IPS-11a (cell line): ENCODE measurements around the gene SMIM35.

Source experiments
- H3K4me3 ChIP-seq: one replicate; pipeline ENCODE4 v1.5.1; 2013; ENCODE audit warnings: low read depth, low read length, control low read depth

The SMIM35 gene

DNA sequence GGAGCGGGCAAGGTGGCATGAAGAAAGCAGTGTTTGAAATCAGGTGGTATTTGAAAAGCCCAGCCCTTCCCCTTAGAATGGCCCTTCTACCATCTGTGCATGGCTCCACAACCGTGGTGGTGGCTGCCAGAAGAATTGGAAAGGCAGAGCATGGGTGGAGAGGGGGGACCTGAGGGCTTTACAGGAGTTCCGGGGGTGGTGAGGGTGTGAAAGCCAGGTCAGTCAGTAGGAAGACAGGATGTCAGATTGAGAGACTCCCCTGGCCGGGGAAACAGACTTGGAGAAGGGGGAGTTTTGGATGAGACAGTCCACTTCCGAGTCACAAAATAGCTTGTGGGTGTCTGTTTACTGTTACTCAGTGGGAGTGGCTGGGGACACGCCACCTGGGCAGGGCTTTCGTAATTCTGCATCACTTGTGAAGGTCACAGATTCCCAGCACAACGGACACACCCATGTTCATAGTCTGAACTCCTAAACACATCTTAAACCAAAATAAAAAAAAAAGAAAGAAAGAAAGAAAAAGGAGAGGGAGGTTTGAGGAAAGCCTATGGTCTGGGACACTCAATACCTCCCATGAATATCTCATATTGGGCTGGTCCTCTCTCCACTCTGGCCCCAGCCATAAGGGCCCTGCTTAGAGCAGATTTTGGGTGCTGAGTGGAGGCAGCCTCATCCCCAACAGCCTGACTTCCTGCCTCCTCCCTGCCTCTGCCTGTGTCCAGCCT, 24.4 kb upstream of the SMIM35 start:
- H3K4me3 ChIP-seq = no peak overlapping the region

DNA sequence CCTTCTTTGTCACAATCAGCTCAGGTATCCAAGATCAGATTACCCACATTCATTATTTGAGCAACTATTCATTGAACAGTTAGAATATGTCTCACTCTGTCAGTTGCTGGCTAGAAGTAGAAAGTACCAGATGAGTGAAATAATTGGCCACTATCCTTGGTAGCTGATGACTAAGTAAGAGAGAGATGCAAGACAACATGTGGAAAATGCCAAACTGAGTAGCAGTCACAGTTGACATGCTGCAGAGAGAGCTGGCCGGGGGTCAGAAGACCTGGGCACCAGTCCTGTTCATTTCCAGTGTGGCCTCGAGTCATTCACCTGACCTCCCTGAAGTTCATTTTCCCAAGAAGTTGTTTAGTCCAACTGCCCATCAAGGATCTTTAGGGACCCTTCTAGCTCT, 22.5 kb upstream of the SMIM35 start:
- no peak overlapping the region for H3K4me3 ChIP-seq

DNA sequence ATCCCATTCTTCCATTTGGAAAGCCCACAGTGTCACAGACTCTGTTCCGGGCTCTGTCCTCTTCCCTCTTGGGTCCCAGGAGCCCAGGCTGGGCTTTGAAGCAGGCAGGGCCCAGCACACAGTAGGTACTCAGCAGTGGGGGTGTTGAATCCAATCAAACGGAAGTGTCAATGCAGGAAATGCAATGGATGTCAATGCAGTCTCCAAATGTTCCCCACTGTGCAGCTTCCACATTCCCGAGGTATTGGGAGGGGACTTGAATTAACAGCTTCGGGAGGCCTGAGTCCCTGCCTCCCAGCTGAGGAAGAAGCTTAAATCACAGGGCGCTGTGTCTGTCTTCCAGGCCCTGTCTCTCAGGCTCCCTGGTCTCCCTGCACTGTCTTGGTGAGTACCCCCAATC, 21.8 kb upstream of the SMIM35 start:
- H3K4me3 ChIP-seq = no peak overlapping the region

DNA sequence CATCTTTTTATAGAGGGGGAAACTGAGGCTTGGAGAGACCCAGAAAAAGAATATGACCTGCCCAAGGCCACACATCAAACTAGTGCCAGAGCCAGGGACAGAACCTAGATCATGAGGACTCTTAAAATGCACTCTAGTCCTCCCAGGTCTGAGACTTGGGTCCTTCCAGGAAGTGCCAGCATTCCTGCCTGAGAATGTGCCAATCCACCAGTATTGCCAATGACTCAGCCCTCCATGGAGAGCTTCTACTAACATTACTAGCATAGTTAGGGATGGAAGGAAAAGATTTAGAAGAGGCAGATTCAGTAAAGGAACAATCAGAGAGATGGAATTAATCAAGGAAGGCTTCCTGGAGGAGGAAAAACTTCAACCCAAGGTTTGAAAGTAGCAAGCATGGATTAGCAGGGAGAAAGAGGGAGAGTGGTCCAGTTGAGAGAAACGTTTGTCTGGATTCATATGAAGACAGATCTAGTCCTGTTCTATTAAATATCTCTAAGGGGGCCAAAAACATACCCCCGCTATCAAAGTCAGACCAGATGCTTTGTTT, 20.1 kb upstream of the SMIM35 start:
- no peak overlapping the region for H3K4me3 ChIP-seq

DNA sequence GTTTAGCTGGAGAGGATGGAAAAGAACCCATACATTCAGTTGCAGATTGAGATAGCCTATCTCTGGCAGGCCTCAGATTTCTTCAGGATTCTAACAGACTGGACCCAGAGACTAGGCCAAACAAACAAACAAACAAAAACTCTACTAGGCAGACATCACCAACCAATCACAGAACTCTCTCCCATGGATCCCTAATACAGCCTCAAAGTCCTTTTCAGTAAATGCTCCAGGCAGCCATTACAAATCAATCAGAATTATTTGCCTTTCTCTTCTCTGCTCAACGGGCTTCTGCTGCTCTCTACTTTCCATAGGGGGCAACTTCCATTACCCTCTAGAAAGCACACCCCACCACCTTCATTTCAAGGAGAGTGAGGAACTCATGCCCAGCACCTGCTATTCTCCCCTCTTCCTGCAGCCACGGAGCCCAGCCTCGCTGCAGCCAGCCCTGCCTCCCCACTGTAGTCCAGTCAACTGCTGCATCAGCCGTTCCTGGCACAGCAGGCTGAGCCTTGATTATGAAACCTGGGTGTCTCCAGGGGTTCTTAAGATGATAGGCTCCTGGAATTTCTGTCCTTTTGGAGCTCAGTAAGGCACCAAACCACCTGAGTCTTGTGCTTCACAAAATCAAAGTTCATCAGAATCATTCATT, 19.0 kb upstream of the SMIM35 start:
- no peak overlapping the region for H3K4me3 ChIP-seq

DNA sequence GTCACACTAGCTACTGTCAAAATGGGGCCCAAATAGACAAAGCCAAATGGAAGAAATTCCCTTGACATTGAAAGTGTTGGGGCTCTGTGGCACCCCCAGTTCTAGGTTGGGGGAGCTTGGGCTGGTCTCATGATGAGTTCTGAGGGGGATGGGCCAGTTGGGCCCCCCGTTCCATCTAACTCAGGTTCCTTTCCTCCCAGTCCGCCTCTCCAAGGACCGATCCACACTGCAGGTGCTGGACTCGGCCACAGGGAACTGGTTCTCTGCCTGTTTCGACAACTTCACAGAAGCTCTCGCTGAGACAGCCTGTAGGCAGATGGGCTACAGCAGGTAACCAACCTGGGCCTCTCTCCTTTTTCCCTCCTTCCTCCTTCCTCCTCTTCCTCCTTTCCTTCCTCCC, 17.7 kb upstream of the SMIM35 start:
- no peak overlapping the region for H3K4me3 ChIP-seq

DNA sequence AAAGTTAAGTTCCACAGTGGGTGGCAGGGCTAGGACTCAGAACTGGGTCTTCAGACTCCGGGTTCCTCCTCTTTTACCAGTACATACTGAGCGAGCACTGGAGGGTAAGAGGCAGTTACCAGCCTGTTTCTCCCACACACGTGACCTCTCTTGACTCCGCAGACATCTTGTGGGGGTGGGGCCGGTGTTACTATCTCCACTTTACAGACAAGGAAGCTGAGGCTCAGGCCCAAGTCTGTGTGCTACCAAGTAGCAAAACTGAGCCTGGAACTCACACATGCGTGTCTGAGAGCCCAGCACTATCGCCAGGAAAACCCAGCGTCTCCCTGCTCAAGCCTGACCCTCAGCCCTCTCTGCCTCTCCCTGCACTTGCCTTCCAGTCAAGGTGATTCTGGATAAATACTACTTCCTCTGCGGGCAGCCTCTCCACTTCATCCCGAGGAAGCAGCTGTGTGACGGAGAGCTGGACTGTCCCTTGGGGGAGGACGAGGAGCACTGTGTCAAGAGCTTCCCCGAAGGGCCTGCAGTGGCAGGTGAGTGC, 16.0 kb upstream of the SMIM35 start:
- no peak overlapping the region for H3K4me3 ChIP-seq

DNA sequence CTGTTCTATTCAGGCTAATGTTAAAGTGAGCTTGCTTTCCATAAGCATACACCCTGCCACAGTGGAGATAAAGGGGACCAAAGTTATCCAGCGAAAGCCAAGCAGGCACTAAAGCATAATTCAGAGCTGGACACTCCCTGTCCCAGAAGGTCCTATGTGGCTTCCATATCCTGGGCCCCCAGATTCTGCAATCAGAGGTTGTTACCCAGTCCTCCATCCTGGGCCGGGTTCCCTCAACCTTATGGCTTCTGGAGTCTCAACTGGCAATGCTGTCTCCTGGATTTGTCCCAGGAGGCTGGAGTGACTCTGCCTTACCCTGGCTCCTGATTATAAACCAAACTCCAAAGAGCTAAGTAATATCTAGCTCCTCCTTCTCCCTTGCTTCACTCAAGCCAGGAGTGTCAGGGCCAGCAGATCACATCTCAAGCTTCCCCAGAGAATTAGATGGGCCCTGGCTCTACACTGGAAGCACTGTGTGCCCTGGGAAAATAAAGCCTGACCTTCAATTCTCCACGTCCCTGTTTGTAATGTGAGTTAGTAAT, 14.0 kb upstream of the SMIM35 start:
- no peak overlapping the region for H3K4me3 ChIP-seq

DNA sequence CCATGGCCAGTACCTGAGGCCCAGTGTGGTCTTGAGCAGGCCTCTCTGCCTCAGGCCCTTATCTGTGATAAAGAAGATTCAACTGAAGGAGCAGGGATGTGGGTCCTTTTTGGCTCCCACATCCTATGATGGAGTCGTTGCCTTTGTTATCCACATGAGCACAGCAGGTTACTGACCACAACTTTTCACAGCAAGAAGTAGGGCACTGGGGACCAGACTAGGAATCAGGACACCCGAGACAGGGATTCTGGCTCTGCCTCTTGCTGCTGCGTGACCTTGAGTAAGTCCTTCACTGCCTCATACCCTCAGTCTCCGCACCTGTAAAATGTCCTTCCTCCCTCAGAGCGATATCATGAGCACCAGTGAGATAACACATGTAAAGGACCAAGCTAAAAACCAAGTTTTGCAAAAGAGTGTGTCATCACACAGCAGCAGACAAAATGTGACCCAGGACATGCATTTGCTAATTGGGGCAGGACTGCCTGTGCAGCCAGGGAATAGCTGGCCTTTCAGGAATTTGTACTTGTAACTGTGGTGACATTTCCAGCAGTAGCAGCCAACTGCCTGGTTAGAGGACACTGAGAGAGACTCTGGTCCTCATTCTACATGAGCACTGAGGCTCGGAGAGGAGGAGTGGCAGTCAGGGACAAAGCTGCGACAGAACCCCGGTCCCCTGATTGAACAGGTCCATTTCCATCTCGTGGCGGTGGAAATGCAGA, 13.2 kb upstream of the SMIM35 start:
- no peak overlapping the region for H3K4me3 ChIP-seq

DNA sequence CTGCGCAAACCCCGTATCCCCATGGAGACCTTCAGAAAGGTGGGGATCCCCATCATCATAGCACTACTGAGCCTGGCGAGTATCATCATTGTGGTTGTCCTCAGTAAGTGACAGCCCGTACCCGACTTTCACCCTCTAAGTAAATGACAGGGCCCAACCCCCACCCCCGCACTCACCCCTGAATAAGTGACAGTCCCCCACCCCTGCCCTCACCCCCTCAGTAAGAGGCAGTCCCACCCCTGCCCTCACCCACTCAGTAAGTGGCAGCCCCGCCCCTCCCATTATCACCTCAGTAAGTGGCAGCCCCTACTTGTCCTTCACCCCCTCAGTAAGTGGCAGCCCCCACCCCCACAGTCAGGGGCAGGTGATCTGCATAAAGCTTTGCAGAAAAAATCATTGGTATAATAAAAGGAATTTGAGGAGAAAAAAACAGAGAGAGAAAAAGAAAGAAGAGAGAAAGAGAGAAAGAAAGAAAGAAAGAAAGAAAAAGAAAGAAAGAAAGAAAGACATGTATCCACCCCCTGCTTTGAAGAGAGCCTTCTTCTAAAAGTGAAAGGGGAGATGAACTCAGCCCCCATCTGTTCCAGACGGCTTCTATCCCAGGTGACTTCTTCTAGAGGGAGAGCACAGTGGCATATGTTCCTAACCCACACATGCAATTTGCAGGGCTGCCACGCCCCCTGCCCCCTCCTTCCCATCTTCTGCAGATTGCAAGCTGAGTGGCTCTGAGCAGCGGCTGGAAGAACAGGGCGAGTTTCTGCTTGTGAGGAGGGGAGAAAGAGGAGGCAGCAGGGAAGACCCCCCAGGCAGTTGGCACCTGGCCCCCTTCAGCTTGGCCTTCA, 12.5 kb upstream of the SMIM35 start:
- H3K4me3 ChIP-seq = no peak overlapping the region

DNA sequence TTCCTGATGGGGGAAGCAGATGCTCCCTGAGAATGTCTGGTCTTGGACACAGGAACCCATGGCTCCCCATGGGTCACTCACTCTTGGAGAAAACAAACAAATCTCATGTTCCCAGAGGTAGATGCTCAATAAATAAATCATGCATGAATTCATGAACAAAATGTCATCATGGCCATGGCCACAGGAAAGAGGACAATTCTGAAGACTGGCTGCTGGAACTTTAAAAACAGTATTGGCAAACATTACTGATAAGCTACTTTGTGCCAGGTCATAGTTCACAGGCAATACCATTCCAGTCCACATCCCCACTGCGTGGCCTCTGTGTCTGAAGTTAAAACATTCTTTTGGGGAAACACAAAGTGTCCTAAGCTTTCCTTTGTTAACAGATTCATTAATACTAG, 9.2 kb upstream of the SMIM35 start:
- H3K4me3 ChIP-seq = no peak overlapping the region

DNA sequence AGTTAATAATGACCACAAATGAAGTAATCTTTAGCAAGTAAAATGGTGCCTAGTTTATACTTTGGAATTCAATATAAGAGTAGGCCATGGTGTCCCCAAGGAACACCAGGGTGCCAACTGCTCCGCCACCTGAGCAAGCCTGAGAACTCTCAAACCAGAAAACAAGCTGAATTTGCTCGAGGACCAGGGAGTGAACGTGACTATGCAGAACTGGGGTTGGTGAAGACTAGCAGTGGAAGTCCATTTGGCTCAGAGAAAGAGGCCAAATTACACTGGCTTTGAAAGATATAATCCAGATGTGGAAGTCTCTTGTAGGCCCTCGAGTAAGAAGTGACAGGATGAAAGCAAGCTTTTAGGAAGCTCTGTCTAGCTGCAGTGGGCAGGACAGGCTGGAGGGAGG, 8.7 kb upstream of the SMIM35 start:
- no peak overlapping the region for H3K4me3 ChIP-seq

DNA sequence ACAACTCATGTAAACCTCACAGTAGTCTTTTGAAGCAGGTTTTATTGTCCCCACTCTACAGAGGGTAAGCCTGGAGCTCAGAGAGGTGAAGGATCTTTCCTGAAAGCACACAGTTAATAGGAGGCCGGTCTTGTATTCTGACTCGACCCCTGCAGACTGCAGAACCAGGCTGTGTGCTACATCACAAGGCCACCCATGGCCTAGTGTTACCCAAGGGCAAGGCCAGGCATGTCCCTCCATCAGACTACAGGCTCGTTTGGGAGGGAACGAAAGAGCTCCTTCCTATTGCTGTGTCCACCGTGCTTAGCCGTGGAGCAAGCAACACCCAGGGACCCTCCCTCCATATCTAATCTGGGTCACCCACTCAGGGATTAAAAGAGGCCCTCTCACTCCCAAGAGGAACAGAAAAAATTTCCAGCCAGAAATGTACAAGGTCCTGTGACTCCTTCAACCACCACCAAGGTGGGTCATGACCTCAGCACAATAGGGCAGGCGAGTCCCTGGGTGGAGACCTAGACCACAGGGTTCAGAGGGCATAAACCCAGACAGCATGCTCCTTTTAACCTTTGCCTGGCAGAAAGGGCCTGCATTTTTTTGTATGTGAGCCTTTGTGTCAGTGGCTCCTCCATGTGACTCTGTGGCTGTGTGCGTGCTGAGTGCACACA, 6.3 kb upstream of the SMIM35 start:
- no peak overlapping the region for H3K4me3 ChIP-seq

DNA sequence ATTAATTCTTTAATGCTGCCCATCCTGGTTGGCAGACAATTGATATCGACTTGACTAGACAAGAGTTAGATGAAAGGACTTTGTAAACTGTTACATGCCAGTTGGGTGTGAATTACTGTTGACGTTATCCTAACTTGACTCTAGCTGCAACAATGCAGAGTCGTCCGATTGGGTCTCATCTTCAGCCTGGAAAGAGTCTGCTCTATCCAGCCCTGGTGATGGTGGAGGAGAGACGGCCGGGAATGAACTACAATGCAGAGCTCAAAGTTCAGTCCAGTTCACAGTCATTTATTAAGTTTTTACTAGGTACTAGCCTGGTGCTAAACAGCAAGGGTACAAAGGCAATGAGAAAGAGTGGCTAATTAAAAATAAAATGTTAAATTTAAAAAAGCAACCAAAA, 4.9 kb upstream of the SMIM35 start:
- no peak overlapping the region for H3K4me3 ChIP-seq

DNA sequence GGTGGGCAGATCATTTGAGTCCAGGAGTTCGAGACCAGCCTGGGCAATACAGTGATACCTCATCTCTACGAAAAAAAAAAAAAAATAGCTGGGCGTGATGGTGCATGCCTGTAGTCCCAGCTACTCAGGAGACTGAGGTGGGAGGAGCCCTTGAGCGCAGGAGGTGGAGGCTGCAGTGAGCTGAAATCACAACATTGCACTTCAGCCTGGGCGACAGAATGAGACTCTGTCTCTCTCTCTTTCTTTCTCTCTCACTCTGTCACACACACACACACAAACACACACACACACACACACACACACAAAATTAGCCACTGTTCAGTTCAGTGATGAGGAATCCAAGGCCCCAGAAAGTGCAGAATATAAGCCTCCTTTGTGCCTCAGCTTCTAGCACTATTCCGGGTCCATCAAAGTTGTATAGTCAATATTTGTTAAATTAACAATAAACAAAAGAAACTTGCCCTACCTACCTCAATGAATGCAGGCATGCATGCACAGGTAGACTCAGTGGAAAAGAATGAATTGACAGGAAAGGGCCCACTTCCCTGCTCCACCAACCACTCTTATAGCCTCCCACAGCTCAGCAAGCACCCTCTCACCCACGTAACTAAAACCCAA, 3.9 kb upstream of the SMIM35 start:
- H3K4me3 ChIP-seq = no peak overlapping the region

DNA sequence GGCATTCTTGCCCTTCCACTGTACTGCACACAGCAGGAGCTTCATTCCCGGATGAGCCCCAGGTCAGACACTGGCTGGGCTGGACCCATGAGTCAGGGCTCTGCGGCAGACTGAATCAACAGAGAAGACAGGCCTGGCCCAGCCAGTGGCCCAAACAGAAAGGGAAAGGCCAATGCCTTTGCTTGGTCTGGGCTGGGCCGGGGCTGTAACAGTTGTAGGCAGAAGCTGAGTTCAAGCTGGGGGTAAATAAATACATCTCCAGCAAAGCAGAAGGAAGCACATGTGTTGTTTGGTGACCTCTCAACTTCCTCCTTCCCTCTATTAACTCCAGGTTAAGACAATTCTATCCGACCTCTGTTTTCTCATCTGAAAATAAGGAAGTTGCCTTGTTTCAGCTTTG, 1.8 kb upstream of the SMIM35 start:
- no peak overlapping the region for H3K4me3 ChIP-seq

DNA sequence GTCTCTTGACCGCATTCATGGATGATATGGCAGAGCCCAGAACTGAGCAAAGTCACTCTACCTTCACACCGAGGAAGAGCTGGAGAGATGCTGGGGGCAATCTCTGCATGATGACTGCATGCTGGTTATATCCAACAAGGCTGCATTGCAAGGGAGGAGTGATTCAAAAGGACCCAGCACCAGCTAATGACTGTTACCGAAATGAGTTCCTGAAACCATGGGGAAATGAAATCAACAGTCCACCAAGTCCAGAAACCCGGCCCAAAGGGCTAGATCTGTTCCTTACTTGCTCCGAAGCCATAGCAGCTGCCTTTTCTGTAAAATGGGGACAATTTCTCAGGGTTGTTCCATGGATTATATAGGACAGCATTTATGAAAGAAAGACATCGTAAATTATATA, 1.2 kb upstream of the SMIM35 start:
- H3K4me3 ChIP-seq = no peak overlapping the region

DNA sequence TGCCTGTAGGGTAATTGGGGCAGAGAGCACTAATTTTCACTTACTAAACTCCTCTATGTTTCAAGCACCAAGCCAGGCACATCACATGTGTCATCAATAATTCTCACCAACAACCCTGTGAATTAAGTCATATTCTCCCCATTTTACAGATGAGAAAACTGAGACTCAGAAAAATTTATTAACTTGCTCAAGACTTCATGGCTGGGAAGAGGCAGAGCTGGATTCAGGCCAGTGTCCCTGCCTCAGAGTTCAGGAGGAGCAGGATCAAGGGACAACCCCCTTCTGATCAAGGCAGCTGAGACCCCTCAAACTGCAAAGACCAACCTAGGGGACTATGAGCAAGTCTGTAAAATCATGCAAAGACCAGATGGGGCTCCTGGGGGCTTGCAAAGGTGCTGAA, 2.1 kb downstream of the SMIM35 start:
- H3K4me3 ChIP-seq = no peak overlapping the region

DNA sequence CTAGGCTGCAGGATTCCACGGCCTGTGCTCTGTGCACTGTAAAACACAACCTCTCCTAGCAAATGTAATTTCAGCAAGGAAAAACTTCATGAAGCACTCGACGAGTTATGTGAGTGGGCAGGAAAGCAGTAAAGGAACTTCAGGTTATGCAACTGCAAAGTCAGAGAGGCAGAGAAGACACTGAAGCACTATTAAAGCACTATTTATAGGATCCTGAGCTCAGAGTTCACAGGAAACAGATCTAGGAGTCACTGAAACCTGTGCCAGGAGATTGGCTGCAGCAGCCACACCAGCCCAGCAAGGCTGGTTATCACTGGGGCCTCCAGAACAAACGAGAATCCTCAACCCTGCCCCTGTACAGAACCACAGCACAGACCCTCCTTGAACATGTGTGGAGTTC, 2.5 kb downstream of the SMIM35 start:
- no peak overlapping the region for H3K4me3 ChIP-seq
